H1 (cell line): Measurements from ENCODE around the gene PPP1R14B. TPM values are rescaled to one million over a fixed set of nuclear protein-coding genes. Genes with fewer than 3 reads are reported as not detected.

Source experiments
- polyA plus RNA-seq, 7 experiments: library from polyadenylated mRNA; depleted of rRNA in 3 of 7; stranded (reverse) in 5 of 7; unstranded in 2 of 7; fragments of >200 nt in 5 of 7; fragments of 200-250 nt in 2 of 7; gene quantifications; 1 replicate in 5 of 7; 2 replicates in 1 of 7; 4 replicates in 1 of 7; pipeline versions ENCODE4 v1.2.1 to v1.2.3, GENCODE V29; 2011 to 2013; ENCODE audit warnings: missing spikeins in 2 of 7, mixed read lengths in 2 of 7
- total RNA-seq: library from RNA; stranded (reverse); fragmentation: NEBNext Ultra II Directional; extraction: Animal tissue kit (Norgen Biotek cat#: 25700); gene quantifications from 2 replicates; pipeline ENCODE4 v1.2.1, GENCODE V29; 2021
- TF ChIP-seq, protein P1 (sequence below): IDR thresholded peaks from 2 replicates; pipeline ENCODE4 v1.6.1; 2012; ENCODE audit warnings: inconsistent platforms

The PPP1R14B gene
- total and polyA plus RNA-seq, 2 of the 8 experiments (the other 6 are each of a cell fraction or from before 2014, with no cell fraction given) = 265 to 419 TPM

DNA sequence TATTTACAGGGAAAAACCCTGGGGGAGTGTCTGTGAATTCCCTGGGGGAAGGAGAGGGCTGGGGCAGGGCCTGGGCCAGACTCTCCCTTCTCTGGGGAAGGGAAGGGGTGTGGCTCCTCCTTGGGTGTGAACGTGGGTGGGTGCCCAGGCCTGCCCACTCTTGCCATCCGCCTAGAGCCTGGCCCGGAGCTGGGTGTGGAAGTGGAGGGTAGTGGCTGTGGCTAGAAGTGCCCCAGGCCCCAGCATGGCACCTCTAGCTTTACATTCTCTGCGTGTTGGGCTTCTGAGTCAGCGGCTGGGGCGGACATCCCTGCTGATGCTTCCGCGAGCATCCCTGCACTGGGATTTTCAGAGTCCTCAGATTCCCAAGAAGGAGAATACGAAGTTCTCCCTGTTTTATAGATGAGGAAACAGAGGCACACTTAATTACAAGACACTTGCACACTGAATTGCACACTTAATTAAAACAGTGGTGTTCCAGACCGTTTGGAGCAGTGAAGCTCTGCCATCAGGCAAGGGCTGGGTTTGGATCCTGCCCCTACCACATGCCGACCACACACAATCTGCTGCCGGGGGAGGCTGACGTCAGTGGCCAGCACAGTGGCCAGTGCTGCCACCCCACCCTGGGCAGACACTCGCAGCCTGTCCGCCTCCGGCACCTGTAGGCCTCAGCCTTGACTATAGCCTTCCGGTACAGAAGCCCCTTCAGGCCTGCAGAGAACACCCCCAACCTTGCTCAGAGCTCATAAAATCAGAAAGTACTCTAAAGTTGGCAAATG is 30.1 kb upstream of the PPP1R14B start (continued):
- TF ChIP-seq, protein P1, sequence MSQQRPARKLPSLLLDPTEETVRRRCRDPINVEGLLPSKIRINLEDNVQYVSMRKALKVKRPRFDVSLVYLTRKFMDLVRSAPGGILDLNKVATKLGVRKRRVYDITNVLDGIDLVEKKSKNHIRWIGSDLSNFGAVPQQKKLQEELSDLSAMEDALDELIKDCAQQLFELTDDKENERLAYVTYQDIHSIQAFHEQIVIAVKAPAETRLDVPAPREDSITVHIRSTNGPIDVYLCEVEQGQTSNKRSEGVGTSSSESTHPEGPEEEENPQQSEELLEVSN = no peak
